Vagina (tissue), 2 donors: ENCODE measurements around the gene PLEKHA6.

ENCODE experiments used
- POLR2A ChIP-seq, 2 donors: fragments of 450-650 bp; IDR thresholded peaks; one replicate each; pipeline ENCODE4 v1.6.1; 2017; ENCODE audit warnings: antibody characterized with exemption in 2 of 2, mild to moderate bottlenecking in 2 of 2, moderate library complexity in 2 of 2
- TF ChIP-seq, protein P1 (sequence below), 3 experiments: fragments of 450-650 bp in 2 of 3; fragments of 200-600 bp in 1 of 3; sonication (generic) in 1 of 3; IDR thresholded peaks; one replicate each; pipeline ENCODE4 v1.5.1; 2017 to 2019; ENCODE audit warnings: antibody characterized with exemption in 3 of 3, mild to moderate bottlenecking in 2 of 3, moderate library complexity in 2 of 3

DNA sequence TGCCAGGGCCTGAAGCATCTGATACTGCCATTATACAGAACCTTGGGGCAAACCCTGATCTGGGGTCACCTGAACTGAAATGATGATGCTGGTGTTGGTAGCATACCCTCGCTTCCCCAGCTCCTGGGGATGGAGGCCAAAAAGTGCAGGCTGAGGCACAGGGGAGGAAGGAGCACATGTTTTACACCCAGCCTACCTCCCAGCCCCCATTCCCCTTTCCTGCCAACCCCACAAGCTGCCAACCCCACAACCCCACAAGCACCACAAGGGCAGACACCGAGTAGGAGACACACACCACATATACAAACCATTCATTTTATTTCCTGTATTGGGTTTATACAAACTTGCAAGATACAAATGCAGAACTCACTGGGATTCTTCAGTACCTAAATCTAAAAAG, 141.2 kb downstream of the PLEKHA6 start:
- TF ChIP-seq POLR2A (IDR thresholded peaks at IDR 0.05): no peak
- TF ChIP-seq, protein P1, sequence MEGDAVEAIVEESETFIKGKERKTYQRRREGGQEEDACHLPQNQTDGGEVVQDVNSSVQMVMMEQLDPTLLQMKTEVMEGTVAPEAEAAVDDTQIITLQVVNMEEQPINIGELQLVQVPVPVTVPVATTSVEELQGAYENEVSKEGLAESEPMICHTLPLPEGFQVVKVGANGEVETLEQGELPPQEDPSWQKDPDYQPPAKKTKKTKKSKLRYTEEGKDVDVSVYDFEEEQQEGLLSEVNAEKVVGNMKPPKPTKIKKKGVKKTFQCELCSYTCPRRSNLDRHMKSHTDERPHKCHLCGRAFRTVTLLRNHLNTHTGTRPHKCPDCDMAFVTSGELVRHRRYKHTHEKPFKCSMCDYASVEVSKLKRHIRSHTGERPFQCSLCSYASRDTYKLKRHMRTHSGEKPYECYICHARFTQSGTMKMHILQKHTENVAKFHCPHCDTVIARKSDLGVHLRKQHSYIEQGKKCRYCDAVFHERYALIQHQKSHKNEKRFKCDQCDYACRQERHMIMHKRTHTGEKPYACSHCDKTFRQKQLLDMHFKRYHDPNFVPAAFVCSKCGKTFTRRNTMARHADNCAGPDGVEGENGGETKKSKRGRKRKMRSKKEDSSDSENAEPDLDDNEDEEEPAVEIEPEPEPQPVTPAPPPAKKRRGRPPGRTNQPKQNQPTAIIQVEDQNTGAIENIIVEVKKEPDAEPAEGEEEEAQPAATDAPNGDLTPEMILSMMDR (IDR thresholded peaks at IDR 0.05): no peak
